Chondrocyte (in vitro differentiated cells): Measurements from ENCODE around the gene ARHGAP33. TPM values are rescaled to one million over a fixed set of nuclear protein-coding genes. Genes with fewer than 3 reads are reported as not detected.

Experiments
- total RNA-seq: library from RNA; stranded (reverse); gene quantifications from 3 replicates; pipeline ENCODE4 v1.2.1, GENCODE V29; 2021

ARHGAP33 gene
- total RNA-seq, 1 donor from 2014 or later = 8.5 TPM

Other genes with a start within 250 kb of the ARHGAP33 start
- 0.30 to 0.56 TPM (median 0.36 TPM) in 3 replicates for gene SBSN, start 247.3 kb upstream of the ARHGAP33 start, total RNA-seq
- not detected in 3 replicates for gene GAPDHS, start 242.1 kb upstream of the ARHGAP33 start, total RNA-seq
- 86.3 to 105 TPM (median 90.9 TPM) in 3 replicates for gene TMEM147, start 229.9 kb upstream of the ARHGAP33 start, total RNA-seq
- gene ATP4A, start 211.9 kb upstream of the ARHGAP33 start, total RNA-seq = not detected in 3 replicates
- not detected in 3 replicates for gene PMIS2, start 189.4 kb upstream of the ARHGAP33 start, total RNA-seq
- 7.7 to 17.2 TPM (median 8.4 TPM) in 3 replicates for gene HAUS5, start 162.8 kb upstream of the ARHGAP33 start, total RNA-seq
- gene RBM42, start 146.5 kb upstream of the ARHGAP33 start, total RNA-seq = 75.4 to 92.2 TPM (median 91.3 TPM) in 3 replicates
- gene ETV2, start 133.8 kb upstream of the ARHGAP33 start, total RNA-seq = 1.5 to 1.7 TPM (median 1.6 TPM) in 3 replicates
- 266 to 279 TPM (median 268 TPM) in 3 replicates for gene COX6B1, start 127.2 kb upstream of the ARHGAP33 start, total RNA-seq
- 0.65 TPM in 1 of 3 replicates, not detected in the others for gene UPK1A, start 109.0 kb upstream of the ARHGAP33 start, total RNA-seq
- gene ZBTB32, start 71.0 kb upstream of the ARHGAP33 start, total RNA-seq = not detected in 3 replicates
- gene KMT2B, start 57.6 kb upstream of the ARHGAP33 start, total RNA-seq = 27.3 to 31.5 TPM (median 30.8 TPM) in 3 replicates
- 0.59 to 1.4 TPM (median 0.99 TPM) in 3 replicates for gene IGFLR1, start 33.1 kb upstream of the ARHGAP33 start, total RNA-seq
- gene U2AF1L4, start 30.1 kb upstream of the ARHGAP33 start, total RNA-seq = 22.9 to 28.8 TPM (median 24.7 TPM) in 3 replicates
- gene PSENEN, start 29.9 kb upstream of the ARHGAP33 start, total RNA-seq = 59.9 to 71.1 TPM (median 61.8 TPM) in 3 replicates
- 11.9 to 18.6 TPM (median 13.5 TPM) in 3 replicates for gene LIN37, start 27.0 kb upstream of the ARHGAP33 start, total RNA-seq
- 0.75 to 5.7 TPM (median 5.0 TPM) in 3 replicates for gene HSPB6, start 18.5 kb upstream of the ARHGAP33 start, total RNA-seq
- 17.4 to 24.6 TPM (median 20.3 TPM) in 3 replicates for gene PROSER3, start 17.4 kb upstream of the ARHGAP33 start, total RNA-seq
- gene PRODH2, start 37.3 kb downstream of the ARHGAP33 start, total RNA-seq = not detected in 3 replicates
- gene NPHS1, start 76.9 kb downstream of the ARHGAP33 start, total RNA-seq = not detected in 3 replicates
- 0.22 TPM in 1 of 3 replicates, not detected in the others for gene KIRREL2, start 81.3 kb downstream of the ARHGAP33 start, total RNA-seq
- 31.7 to 76.4 TPM (median 66.8 TPM) in 3 replicates for gene APLP1, start 93.0 kb downstream of the ARHGAP33 start, total RNA-seq
- gene NFKBID, start 125.0 kb downstream of the ARHGAP33 start, total RNA-seq = 4.4 to 5.0 TPM (median 4.4 TPM) in 3 replicates
- gene HCST, start 127.0 kb downstream of the ARHGAP33 start, total RNA-seq = 0.50 to 1.0 TPM in 2 of 3 replicates, not detected in the other
- not detected in 3 replicates for gene TYROBP, start 132.7 kb downstream of the ARHGAP33 start, total RNA-seq
- 18.4 to 23.3 TPM (median 21.0 TPM) in 3 replicates for gene LRFN3, start 160.8 kb downstream of the ARHGAP33 start, total RNA-seq
- gene SDHAF1, start 219.6 kb downstream of the ARHGAP33 start, total RNA-seq = 10.8 to 12.0 TPM (median 11.2 TPM) in 3 replicates
- gene SYNE4, start 233.2 kb downstream of the ARHGAP33 start, total RNA-seq = 0.27 to 1.2 TPM (median 0.49 TPM) in 3 replicates
- gene ALKBH6, start 238.6 kb downstream of the ARHGAP33 start, total RNA-seq = 17.9 to 23.7 TPM (median 19.9 TPM) in 3 replicates